HG03159 (cell line): Measurements from ENCODE around the gene HNF1A.
"Not testable (repeated sequence)": the region's sequence is repeated elsewhere in the genome, so short reads cannot be mapped to it uniquely, and the experiment has no call there.

Source experiments
- ATAC-seq: cut with Tn5 transposase; IDR thresholded peaks from one replicate; pipeline ENCODE4 v1.9.1; 2021; ENCODE audit warnings: mild to moderate bottlenecking, moderate library complexity; ENCODE audit not compliant: unreplicated experiment

HNF1A gene

DNA sequence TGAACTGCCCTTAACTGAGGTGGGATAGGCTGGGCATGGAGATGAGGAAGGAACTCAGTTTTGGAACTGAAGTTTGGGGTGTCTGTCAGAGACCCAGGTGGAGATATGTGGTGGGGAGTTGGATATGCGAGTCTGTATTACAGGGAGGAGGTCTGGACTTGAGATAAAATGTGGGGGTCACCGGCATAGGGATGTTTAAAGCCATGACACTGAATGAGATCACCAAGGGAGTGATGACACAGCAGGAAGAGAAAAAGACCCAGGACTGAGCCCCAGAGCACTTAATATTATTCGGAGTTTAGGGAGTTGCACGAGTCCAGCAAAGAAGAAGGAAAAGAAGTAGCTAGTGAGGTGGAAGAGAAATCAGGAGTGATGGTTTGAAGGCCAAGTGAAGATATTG is 64.7 kb downstream of the HNF1A start:
- ATAC-seq = no peak

DNA sequence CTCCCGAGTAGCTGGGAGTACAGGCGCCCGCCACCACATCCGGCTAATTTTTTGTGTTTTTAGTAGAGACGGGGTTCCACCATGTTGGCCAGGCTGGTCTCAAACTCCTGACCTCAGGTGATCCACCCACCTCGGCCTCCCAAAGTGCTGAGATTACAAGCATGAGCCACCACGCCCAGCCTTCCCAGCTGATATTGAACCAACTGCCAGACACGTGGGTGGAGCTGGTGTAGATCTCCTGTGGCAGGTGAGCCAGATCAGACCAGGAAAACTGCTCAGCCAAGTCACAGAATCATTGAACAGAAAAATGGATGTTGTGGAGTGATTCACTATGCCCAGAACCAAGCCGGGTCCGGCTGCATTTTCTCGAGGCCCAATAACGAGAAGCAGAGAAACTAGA is 69.1 kb downstream of the HNF1A start:
- not testable (repeated sequence) for ATAC-seq

DNA sequence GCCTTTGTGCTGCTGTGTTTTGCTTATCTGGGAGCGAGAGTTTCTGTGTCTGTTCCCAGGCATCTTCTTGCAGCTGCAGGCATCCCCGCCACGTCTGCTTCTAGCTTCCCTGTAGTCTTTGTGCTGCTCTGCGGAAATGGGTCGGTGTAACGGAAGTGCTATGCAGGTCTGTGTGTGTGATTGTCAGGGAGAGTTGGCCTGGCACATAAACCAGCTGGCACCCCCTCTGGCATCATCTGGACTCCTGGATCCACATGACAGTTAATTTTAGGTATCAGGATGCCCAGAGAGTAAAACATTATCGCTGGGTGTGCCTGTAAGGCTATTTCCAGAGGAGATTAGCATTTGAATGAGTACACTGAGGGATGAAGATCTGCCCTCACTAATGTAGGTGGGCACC is 70.1 kb downstream of the HNF1A start:
- no peak for ATAC-seq

DNA sequence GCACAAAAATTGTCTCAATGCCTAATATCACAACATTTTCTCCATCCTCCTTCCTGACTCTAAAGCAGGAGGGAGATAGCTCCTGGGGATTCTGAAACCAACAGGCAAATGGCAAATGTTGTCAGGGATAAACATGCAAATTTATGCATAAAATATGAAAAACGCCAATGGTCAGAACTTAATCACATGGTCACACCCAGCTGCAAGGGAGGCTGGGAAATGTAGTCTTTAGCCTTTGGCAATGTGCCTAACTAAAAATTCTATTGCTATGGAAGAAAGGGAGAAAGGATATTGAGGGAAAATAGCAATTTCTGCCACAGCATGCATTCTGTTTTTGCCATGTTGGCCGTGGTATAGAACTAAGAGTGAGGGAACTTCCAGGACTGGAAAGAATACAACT is 72.4 kb downstream of the HNF1A start:
- no peak for ATAC-seq
